GM21737 (cell line): ENCODE measurements around the gene GLP2R.

Experiments
- ATAC-seq: cut with Tn5 transposase; IDR thresholded peaks from one replicate; pipeline ENCODE4 v1.9.1; 2021; ENCODE audit warnings: mild to moderate bottlenecking, moderate library complexity; ENCODE audit not compliant: unreplicated experiment

GLP2R gene

GRCh38 chr17:9850151-9850550 is 24.4 kb downstream of the GLP2R start:
- no peak for ATAC-seq

- ATAC-seq: no peak
These were observed 28.5 kb downstream of the GLP2R start for GRCh38 chr17:9854255-9854654.

DNA sequence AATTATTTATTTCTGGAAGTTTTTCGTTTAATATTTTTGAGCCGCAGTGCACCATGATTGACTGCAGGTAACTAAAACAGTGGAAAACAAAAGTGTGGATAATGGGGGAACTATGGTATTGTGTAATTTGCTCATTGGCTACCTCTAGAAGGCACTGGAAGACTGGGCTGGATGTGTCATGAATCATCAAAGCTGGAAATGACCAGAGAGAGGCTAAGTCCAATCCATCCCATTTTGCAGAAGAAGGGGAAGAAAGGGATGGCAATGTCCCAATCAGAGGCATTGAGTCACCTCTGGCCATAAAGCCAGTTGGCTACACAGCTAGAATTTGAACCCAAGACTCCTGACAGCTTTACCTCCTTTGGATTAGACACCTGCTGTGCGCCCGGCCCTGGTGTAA is 29.3 kb downstream of the GLP2R start:
- ATAC-seq: no peak

DNA sequence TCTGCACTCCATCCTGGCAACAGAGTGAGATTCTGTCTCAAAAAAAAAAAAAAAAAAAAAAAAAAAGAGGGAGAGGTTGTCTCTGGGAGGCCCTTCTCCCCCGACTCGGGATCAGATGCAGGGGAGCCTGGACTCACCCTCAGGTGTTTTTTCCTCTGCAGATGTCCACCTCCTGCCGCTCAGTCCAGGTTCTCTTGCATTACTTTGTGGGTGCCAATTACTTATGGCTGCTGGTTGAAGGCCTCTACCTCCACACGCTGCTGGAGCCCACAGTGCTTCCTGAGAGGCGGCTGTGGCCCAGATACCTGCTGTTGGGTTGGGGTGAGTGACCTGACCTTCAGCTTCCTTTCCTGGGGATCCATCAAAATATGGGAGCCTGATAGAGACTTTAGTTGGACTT is 34.1 kb downstream of the GLP2R start:
- no peak for ATAC-seq

DNA sequence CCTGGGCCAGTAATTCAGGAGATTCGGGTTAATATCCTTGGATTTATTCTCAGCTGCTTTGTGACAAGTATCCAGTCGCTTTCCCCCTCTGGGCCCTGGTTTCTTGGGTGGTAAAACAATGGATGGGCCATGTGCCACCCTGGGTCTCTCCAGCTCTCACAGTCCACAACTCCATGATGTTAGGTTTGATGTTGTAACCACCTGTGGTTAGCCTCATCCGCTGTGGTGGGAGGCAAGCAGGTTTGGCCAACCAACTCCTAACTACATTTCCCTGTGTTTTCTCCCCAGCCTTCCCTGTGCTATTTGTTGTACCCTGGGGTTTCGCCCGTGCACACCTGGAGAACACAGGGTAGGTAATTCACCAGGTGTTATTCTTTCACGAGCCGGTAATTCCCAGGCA is 35.1 kb downstream of the GLP2R start:
- no peak for ATAC-seq

DNA sequence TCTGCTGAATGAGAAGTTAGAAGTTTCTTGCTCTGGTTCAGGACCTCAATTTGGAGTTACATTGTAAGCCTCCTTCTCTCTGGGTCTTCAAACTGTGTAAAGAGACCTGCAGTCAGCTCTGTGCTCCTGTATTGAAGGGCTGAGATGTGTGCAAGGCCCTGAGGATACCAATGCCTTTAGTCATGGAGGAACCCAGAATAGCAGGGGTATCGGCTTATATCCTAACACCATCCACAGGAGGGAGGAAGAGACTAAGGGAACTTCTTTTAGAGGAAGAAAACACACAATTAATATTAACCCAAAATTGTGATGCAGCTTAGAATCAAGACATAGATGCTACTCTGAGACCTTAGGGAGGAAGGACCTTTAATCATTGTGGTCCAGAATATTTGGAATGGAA is 36.5 kb downstream of the GLP2R start:
- ATAC-seq: no peak

DNA sequence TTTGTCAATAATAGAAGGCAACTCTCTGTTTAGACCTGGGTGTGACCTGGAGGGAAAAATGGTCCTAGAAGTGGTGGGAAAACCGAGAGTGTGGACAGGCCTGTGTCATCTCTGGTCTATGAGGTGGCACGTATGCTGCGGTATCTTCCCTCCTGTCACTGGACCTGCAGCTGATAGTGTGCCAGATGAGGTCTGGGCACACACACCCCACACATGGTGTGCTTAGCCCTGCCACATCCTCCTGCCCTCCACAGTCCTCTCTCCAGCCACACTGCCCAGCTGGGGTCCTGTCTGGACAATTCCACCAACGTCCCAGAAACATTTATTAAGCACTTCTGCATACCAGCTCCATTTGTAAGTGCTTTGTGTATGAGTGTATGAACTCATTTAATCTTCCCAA is 37.2 kb downstream of the GLP2R start:
- no peak for ATAC-seq

DNA sequence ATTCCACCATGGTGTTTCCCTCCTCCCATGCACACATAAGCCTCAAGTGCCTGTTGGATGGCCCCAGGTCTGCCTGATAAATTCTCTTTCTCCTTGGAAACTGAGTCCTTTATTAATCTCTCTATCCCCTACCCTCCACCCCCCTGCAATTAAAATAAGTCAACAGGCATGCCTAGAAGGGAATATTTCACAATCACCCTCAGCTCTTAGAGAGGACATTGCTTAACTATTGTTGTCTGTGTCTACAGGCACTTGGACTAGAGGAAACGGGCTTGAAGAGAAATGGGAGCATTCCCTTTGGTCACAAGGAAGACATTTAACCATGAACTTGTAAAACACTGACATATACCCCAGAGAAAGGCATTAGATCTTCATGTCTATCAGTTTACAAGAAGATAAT is 39.9 kb downstream of the GLP2R start:
- no peak for ATAC-seq

GRCh38 chr17:9868552-9868951 is 42.8 kb downstream of the GLP2R start:
- no peak for ATAC-seq

GRCh38 chr17:9872852-9873251 is 47.1 kb downstream of the GLP2R start:
- ATAC-seq: no peak

- no peak for ATAC-seq
These were observed 49.0 kb downstream of the GLP2R start for GRCh38 chr17:9874722-9875121.

GRCh38 chr17:9875441-9875840 is 49.7 kb downstream of the GLP2R start:
- ATAC-seq: no peak

- ATAC-seq: no peak
These were observed 52.6 kb downstream of the GLP2R start for GRCh38 chr17:9878356-9878755.

- no peak for ATAC-seq
These were observed 53.2 kb downstream of the GLP2R start for GRCh38 chr17:9878786-9879525.

GRCh38 chr17:9880582-9880999 is 54.9 kb downstream of the GLP2R start:
- ATAC-seq: no peak

DNA sequence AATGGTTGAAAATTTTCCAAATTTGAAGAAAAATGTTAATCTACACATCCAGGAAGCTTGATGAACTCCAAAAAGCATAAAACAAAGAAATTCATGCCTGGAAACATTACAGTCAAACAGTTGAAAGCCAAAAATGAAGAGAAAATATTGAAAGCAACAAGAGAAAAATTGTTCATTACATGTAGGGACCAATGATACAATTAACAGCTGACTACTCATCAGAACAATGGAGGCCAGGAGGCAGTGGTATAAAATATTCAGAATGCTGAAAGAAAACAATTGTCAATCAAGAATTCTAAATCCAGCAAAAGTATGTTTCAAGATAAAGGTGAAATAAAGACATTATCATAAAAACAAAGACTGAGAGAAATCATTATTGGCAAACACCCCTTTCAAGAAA is 57.7 kb downstream of the GLP2R start:
- ATAC-seq: no peak

- ATAC-seq: no peak
These were observed 60.6 kb downstream of the GLP2R start for GRCh38 chr17:9886141-9886930.

GRCh38 chr17:9887508-9887907 is 61.8 kb downstream of the GLP2R start:
- no peak for ATAC-seq

GRCh38 chr17:9890124-9890523 is 64.4 kb downstream of the GLP2R start:
- no peak for ATAC-seq

DNA sequence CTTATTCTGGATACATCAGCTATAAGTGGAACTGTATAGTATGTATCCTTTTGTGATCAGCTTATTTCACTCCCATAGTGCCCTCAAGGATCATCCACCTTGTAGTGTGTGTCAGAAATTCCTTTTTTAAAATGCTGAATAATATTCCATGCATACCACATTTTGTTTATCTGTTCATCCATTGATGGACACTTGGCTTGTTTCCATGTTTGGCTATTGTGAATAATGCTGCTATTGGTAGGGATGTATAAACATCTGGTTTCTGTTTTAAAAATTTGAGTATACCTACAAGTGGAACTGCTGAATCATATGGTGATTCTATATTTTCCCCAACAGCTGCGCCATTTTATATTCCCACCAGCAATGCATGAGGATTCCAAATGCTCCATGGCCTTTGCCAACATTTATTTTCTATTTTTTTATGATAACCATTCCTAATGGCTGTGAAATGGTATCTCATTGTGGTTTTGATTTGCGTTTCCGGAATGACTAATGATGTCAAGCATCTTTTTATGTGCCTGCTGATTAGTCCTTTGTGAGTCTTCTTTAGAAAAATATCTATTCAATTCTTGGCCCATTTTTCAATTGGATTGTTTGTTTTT is 67.8 kb downstream of the GLP2R start:
- ATAC-seq: no peak

- no peak for ATAC-seq
These were observed 68.5 kb downstream of the GLP2R start for GRCh38 chr17:9894231-9894630.

DNA sequence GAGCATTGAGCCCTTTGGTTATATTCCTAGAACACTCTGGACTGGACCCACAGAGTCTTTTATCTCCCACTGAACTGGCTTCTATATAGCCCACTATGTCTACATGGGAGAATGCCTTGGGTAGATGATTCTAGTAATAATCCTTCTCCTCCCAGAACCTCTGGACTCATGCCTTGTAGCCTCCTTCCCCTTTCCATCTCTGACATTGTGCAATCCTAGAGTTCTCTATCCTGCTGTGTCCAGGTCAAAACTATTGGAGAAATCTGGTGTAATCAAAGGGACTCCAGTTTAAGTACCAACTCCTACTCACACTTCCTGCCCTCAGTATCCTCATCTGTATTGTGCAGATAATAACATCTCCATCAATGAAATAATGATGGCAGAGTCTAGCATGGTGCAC is 70.2 kb downstream of the GLP2R start:
- ATAC-seq: no peak
